BLaER1 treated with 17β-estradiol and CSF1 and Interleukin-3, amounts not matched to agents 10 nM and 100 nM (cell line): Measurements from ENCODE around the gene SEPTIN10.
"Not testable (repeated sequence)": the region's sequence is repeated elsewhere in the genome, so short reads cannot be mapped to it uniquely, and the experiment has no call there.

Experiments
- H3K27ac ChIP-seq, 11 experiments: shearing (Covaris generic); formaldehyde crosslinking; 2 replicates each; pipeline ENCODE4 v1.8.1; 2022
- H3K27me3 ChIP-seq, 11 experiments: shearing (Covaris generic); formaldehyde crosslinking; 2 replicates each; pipeline ENCODE4 v1.8.1; 2022
- H3K36me3 ChIP-seq, 11 experiments: shearing (Covaris generic); formaldehyde crosslinking; 2 replicates each; pipeline ENCODE4 v1.8.1; 2022
- H3K4me1 ChIP-seq, 10 experiments: shearing (Covaris generic); formaldehyde crosslinking; 2 replicates each; pipeline ENCODE4 v1.8.1; 2022
- H3K4me2 ChIP-seq, 11 experiments: shearing (Covaris generic); formaldehyde crosslinking; 2 replicates each; pipeline ENCODE4 v1.8.1; 2022
- H3K4me3 ChIP-seq, 10 experiments: shearing (Covaris generic); formaldehyde crosslinking; 2 replicates each; pipeline ENCODE4 v1.8.1; 2022
- H3K9ac ChIP-seq, 11 experiments: shearing (Covaris generic); formaldehyde crosslinking; 2 replicates each; pipeline ENCODE4 v1.8.1; 2022
- H3K9me3 ChIP-seq, 11 experiments: shearing (Covaris generic); formaldehyde crosslinking; replicated peaks in 1 of 11; 2 replicates each; pipeline ENCODE4 v1.8.1; 2022
- H4K20me1 ChIP-seq, 11 experiments: shearing (Covaris generic); formaldehyde crosslinking; 2 replicates each; pipeline ENCODE4 v1.8.1; 2022
- Cebpa-rat ChIP-seq, 11 experiments: shearing (Covaris generic); IDR thresholded peaks; 2 replicates each; pipeline ENCODE4 v1.8.1; 2022

The SEPTIN10 gene

DNA sequence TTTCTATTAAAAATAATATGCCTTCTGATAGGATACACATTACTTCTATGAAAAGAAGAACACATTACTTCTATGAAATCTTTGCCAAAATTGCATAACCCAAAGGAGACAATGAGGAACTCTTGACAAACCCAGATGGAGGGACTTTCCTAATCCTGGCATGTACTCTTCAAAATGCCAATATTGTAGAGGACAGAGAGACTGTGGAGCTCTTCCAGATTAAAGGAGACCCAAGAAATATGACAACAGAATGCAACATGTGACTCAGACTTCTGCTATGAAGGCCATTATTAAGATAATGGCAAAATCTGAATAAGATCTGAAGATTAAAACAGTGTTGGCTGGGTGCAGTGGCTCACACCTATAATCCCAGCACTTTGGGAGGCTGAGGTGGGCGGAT, 22.6 kb upstream of the SEPTIN10 start:
- H3K4me3 ChIP-seq, result no peak overlapping the region
- no peaks in the 10 kb centered on the region for H3K27me3 ChIP-seq
- peak in 2 of 11 experiments; percentile 12 to 49; a peak in 1 of 22 replicates for TF ChIP-seq Cebpa-rat (IDR thresholded peaks at IDR 0.05)
- peak overlapping the region in 1 of 11 experiments; percentile 11; a peak in 1 of 22 replicates for H3K9ac ChIP-seq
- peak overlapping the region in 7 of 11 experiments; percentile 38 to 82 (median 62); a peak in 13 of 22 replicates for H3K27ac ChIP-seq
- peaks cover 0 to 26% (median 6%) of the 10 kb centered on the region in 11 experiments; a peak in 12 of 22 replicates for H3K9me3 ChIP-seq
- H4K20me1 ChIP-seq, result no peaks in the 10 kb centered on the region
- no peaks in the 10 kb centered on the region for H3K36me3 ChIP-seq
- peaks cover 0 to 56% (median 38%) of the 10 kb centered on the region in 10 experiments; a peak in 17 of 20 replicates for H3K4me1 ChIP-seq
- H3K4me2 ChIP-seq, result peak overlapping the region in 6 of 11 experiments; percentile 13 to 65 (median 43); a peak in 10 of 22 replicates

DNA sequence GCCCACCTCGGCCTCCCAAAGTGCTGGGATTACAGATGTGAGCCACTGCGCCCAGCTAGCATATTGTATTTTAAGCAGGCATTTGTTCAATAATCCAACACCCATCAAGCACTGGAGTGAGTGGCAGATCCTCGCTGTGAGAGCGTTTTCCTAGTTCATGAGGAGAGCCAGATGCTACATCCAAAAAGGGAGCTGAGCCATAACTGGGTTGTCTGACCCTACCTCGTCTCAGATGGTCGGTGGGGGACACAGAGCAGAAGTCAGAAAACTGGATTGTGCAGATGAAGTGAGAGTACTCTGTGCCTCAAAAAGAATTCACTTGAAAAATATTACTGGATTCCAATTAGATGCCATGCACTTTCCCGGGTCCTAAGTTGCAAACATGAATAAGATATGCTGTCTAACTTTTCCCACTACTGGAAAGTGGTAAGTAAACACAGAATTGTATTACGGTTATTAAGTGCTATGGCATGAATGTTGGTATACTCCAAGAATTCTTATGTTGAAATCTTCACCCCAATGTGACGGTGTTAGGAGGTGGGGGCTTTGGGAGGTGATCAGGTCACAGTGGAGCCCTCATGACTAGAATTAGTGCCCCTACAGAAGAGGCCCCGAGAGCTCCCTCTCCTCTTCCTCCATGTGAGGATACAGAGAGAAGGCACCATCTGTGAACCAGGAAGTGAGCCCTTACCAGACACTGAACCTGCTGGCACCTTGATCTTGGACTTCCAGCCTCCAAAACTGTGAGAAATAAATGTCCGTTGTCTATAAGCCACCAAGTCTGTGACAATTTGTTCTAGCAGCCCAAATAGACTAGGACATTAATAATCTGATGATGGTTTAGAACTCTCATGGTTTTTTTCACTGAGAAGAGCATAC, 21.9 kb upstream of the SEPTIN10 start:
- H3K4me2 ChIP-seq, result peak overlapping the region in 5 of 11 experiments; percentile 13 to 65 (median 48); a peak in 7 of 22 replicates
- peaks cover 0 to 26% (median 6%) of the 10 kb centered on the region in 11 experiments; a peak in 12 of 22 replicates for H3K9me3 ChIP-seq
- H4K20me1 ChIP-seq, result no peaks in the 10 kb centered on the region
- H3K9ac ChIP-seq, result peak overlapping the region in 1 of 11 experiments; percentile 1; a peak in 1 of 22 replicates
- peak overlapping the region in 6 of 11 experiments; percentile 33 to 82 (median 68); a peak in 11 of 22 replicates for H3K27ac ChIP-seq
- H3K4me1 ChIP-seq, result peaks cover 0 to 56% (median 38%) of the 10 kb centered on the region in 10 experiments; a peak in 17 of 20 replicates
- H3K27me3 ChIP-seq, result no peaks in the 10 kb centered on the region
- H3K36me3 ChIP-seq, result no peaks in the 10 kb centered on the region
- no peak overlapping the region for H3K4me3 ChIP-seq
- no peak for TF ChIP-seq Cebpa-rat (IDR thresholded peaks at IDR 0.05)

DNA sequence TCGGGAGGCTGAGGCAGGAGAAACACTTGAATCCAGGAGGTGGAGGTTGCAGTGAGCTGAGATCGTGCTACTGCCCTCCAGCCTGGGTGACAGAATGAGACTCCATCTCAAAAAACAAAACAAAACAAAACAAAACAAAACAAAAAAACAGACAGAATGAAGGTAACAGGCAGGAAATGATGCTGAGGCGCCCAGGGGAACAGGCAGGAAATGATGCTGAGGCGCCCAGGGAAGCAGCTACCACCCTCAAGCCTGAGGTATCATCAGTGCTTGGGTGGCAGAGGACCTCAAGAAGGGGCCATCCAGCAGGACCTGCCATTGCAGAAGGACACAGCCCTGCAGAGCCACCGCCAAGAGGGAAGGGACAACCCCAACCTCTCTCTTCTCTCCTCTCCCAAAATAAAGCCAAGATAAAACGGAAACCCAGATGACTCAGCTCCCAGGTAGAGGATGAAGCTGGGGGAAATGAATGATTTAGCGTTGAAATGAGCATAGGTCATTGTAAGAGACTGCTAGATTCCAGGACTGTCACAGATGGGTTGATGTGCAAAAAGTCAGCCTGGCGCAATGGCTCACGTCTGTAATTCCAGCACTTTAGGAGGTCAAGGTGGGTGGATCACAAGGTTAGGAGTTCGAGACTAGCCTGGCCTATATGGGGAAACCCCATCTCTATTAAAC, 19.7 kb upstream of the SEPTIN10 start:
- no peak overlapping the region for H3K9ac ChIP-seq
- H3K4me3 ChIP-seq, result no peak overlapping the region
- H3K9me3 ChIP-seq, result peaks cover 0 to 26% (median 6%) of the 10 kb centered on the region in 11 experiments; a peak in 12 of 22 replicates
- no peaks in the 10 kb centered on the region for H3K27me3 ChIP-seq
- peak overlapping the region in 5 of 11 experiments; percentile 7 to 46 (median 33); a peak in 5 of 22 replicates for H3K27ac ChIP-seq
- peaks cover 0 to 49% (median 34%) of the 10 kb centered on the region in 10 experiments; a peak in 17 of 20 replicates for H3K4me1 ChIP-seq
- no peaks in the 10 kb centered on the region for H4K20me1 ChIP-seq
- peak overlapping the region in 10 of 11 experiments; percentile 15 to 56 (median 38); a peak in 12 of 22 replicates for H3K4me2 ChIP-seq
- no peaks in the 10 kb centered on the region for H3K36me3 ChIP-seq
- TF ChIP-seq Cebpa-rat (IDR thresholded peaks at IDR 0.05), result no peak

- H3K4me2 ChIP-seq, result peak overlapping the region in 10 of 11 experiments; percentile 15 to 62 (median 45); a peak in 15 of 22 replicates
- peaks cover 0 to 39% (median 24%) of the 10 kb centered on the region in 10 experiments; a peak in 14 of 20 replicates for H3K4me1 ChIP-seq
- H3K27me3 ChIP-seq, result no peaks in the 10 kb centered on the region
- H3K9ac ChIP-seq, result no peak overlapping the region; a peak in 1 of 22 replicates
- H3K9me3 ChIP-seq, result peaks cover 0 to 26% (median 6%) of the 10 kb centered on the region in 11 experiments; a peak in 12 of 22 replicates
- H3K27ac ChIP-seq, result peak overlapping the region in 5 of 11 experiments; percentile 3 to 46 (median 33); a peak in 6 of 22 replicates
- 0 out of 22 replicates have a peak, but pooled peaks of 2 of the 11 experiments have one; percentile 15 to 27 for TF ChIP-seq Cebpa-rat (IDR thresholded peaks at IDR 0.05)
- H4K20me1 ChIP-seq, result no peaks in the 10 kb centered on the region
- no peaks in the 10 kb centered on the region for H3K36me3 ChIP-seq
- H3K4me3 ChIP-seq, result no peak overlapping the region
Observed at GRCh38 chr2:109632158-109632789, 18.5 kb upstream of the SEPTIN10 start.

DNA sequence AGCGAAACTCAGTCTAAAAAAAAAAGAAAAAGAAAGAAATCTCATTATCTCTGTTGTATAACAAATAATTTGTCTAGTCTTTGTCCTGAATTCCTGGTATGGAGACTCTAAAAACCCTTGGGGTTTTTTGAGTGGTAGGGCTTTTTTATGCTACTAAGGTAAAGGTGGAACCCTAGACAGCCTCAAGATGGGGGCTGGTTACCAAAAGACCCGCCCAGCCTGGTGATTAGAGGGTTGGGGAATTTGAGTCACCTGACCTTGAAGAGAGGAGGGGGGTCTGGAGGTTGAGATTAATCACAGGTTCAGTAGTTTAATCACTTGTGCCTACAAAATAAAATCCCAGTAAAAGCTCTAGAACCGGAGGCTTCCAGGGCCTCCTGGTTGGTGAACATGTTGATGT, 18.0 kb upstream of the SEPTIN10 start:
- peak overlapping the region in 9 of 11 experiments; percentile 15 to 62 (median 46); a peak in 12 of 22 replicates for H3K4me2 ChIP-seq
- peaks cover 0 to 37% (median 22%) of the 10 kb centered on the region in 10 experiments; a peak in 14 of 20 replicates for H3K4me1 ChIP-seq
- no peak for TF ChIP-seq Cebpa-rat (IDR thresholded peaks at IDR 0.05)
- H3K36me3 ChIP-seq, result no peaks in the 10 kb centered on the region
- H3K27ac ChIP-seq, result peak overlapping the region in 4 of 11 experiments; percentile 3 to 46 (median 38); a peak in 3 of 22 replicates
- H4K20me1 ChIP-seq, result no peaks in the 10 kb centered on the region
- no peak overlapping the region; a peak in 1 of 22 replicates for H3K9ac ChIP-seq
- H3K9me3 ChIP-seq, result peaks cover 0 to 25% (median 6%) of the 10 kb centered on the region in 11 experiments; a peak in 12 of 22 replicates
- no peaks in the 10 kb centered on the region for H3K27me3 ChIP-seq
- H3K4me3 ChIP-seq, result no peak overlapping the region

- Histone ChIP-seq H3K27ac (no peak overlapping the region), H3K9me3 (peaks cover 0 to 16% (median 6%) of the 10 kb centered on the region in 11 experiments; a peak in 12 of 22 replicates), H3K36me3 (no peaks in the 10 kb centered on the region), H3K9ac (no peak overlapping the region), H3K4me3 (no peak overlapping the region), H3K4me2 (no peak overlapping the region), H3K27me3 (no peaks in the 10 kb centered on the region), H3K4me1 (peaks cover 0 to 27% (median 18%) of the 10 kb centered on the region in 10 experiments; a peak in 14 of 20 replicates), H4K20me1 (no peaks in the 10 kb centered on the region)
- no peak for TF ChIP-seq Cebpa-rat (IDR thresholded peaks at IDR 0.05)
Observed at GRCh38 chr2:109630441-109631430, 17.0 kb upstream of the SEPTIN10 start.

DNA sequence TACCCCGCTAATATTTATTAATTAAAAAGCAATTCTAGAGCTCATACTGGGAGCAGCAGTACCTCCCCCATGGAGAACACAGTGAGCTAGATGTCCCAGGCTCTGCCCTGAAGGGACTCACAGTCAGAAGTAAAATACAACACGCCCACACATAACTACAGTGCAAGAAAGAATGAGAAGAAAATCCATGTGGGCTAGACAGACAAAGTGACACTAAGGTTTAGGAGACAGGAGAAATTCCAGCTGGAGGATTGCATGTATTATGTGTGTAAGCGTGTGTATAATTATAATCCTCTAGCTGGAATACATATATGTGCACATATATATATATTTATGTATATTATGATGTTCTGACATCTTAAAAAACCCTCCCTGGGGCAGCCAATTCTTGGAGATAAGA, 16.1 kb upstream of the SEPTIN10 start:
- Histone ChIP-seq H3K36me3 (no peaks in the 10 kb centered on the region), H3K4me2 (no peak overlapping the region), H3K27me3 (no peaks in the 10 kb centered on the region), H3K4me1 (peaks cover 0 to 22% (median 16%) of the 10 kb centered on the region in 10 experiments; a peak in 14 of 20 replicates), H3K27ac (no peak overlapping the region), H3K9me3 (peaks cover 0 to 13% (median 6%) of the 10 kb centered on the region in 11 experiments; a peak in 11 of 22 replicates), H4K20me1 (no peaks in the 10 kb centered on the region), H3K9ac (no peak overlapping the region), H3K4me3 (no peak overlapping the region)
- no peak for TF ChIP-seq Cebpa-rat (IDR thresholded peaks at IDR 0.05)

DNA sequence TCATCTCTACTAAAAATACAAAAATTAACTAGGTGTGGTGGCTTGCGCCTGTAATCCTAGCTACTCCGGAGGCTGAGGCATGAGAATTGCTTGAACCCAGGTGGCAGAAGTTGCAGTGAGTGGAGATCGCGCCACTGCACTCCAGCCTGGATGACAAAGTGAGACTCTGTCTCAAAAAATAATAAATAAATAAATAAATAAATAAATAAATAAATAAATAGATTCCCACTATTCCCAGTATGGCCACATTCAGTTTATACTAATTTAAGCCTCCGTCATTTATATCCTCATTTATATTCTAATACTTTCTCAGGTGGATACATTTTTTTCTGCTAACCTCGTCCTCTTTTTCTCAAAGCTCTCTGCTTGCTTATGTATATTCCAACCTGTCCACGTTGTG, 14.6 kb upstream of the SEPTIN10 start:
- H3K4me1 ChIP-seq, result peaks cover 0 to 18% (median 14%) of the 10 kb centered on the region in 10 experiments; a peak in 14 of 20 replicates
- not testable (repeated sequence) for H3K27me3 ChIP-seq

More for the DNA sequence above, 14.6 kb upstream of the SEPTIN10 start:
- H3K4me2 ChIP-seq, H3K9me3 ChIP-seq, H3K9ac ChIP-seq, H3K4me3 ChIP-seq, H3K36me3 ChIP-seq, H3K27ac ChIP-seq, H4K20me1 ChIP-seq: not testable (repeated sequence)
